ENCODE results near the gene SRP9. TPM values are rescaled to one million over a fixed set of nuclear protein-coding genes. Genes with fewer than 3 reads are reported as not detected.
A peak's percentile ranks its signal among the peaks of the same experiment; 100 is the strongest.

Gene SRP9
- total RNA-seq, 1 donor from 2014 or later: 344 TPM

DNA sequence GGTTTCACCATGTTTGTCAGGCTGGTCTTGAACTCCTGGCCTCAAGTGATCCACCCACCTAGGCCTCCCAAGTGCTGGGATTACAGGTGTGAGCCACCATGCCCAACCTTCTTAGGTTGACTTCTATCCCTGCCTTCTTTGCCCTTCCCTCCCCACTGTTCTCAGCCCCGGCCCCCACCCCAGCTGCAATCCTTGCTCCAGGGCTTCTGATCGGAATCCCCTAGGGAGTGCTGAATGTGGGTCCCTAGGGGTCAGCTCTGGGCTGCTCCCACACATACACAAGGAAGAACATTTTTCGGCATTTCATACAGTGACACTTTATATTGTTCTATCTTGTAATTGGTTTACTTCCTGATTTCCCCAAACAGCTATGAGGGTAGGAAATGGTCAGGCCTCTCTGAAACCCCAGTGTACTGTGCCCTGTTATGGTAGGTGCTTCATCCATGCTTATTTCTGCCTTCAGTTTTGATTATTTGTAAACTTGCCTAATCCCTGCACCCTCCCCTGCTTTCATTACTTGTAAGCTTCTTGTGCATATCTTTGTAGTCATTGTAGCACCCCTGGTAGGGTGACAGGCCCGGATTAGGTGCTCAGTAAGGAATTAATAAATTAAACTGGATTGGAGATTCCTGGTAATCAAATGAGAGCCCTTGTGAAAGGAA is 5.8 kb upstream of the SRP9 start:
- TF ChIP-seq, protein P1, sequence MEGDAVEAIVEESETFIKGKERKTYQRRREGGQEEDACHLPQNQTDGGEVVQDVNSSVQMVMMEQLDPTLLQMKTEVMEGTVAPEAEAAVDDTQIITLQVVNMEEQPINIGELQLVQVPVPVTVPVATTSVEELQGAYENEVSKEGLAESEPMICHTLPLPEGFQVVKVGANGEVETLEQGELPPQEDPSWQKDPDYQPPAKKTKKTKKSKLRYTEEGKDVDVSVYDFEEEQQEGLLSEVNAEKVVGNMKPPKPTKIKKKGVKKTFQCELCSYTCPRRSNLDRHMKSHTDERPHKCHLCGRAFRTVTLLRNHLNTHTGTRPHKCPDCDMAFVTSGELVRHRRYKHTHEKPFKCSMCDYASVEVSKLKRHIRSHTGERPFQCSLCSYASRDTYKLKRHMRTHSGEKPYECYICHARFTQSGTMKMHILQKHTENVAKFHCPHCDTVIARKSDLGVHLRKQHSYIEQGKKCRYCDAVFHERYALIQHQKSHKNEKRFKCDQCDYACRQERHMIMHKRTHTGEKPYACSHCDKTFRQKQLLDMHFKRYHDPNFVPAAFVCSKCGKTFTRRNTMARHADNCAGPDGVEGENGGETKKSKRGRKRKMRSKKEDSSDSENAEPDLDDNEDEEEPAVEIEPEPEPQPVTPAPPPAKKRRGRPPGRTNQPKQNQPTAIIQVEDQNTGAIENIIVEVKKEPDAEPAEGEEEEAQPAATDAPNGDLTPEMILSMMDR (IDR thresholded peaks at IDR 0.05; ENCODE audit: insufficient read depth, low read length, poor library complexity, severe bottlenecking): no peak
- no peak overlapping the region for H3K4me3 ChIP-seq (ENCODE audit: low read depth, low read length)
- no peak for DNase-seq (ENCODE audit: low read depth)

DNA sequence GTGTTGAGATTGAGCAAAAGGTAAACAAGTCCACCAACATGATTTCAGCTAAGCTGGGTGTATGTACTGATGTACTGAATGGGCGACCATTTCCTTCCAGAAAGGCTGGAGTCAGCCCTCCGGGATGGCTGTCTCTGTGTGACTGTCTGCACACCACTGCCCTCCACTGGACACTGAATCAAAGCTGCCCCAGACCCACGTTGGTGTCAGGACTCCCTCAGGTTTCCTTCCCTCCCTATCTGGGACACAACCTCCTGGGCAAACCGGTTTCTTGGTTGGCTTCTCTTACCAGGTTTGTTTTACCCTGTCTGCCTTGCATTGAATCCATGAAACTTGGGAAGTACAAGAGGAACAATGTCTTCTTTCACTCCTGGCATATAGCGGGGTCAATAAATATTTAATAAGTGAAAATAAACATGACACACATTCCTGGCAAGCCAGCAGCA is 5.3 kb upstream of the SRP9 start:
- no peaks in the 10 kb centered on the region for H3K36me3 ChIP-seq (ENCODE audit: control insufficient read depth, insufficient read depth, low read length)
- no peak overlapping the region for H3K4me3 ChIP-seq (ENCODE audit: low read depth, low read length)
- H3K27me3 ChIP-seq (ENCODE audit: control insufficient read depth, insufficient read depth, low read length): no peaks in the 10 kb centered on the region
- TF ChIP-seq, protein P1 (IDR thresholded peaks at IDR 0.05; ENCODE audit: insufficient read depth, low read length, poor library complexity, severe bottlenecking): peak; percentile 86
- DNase-seq (ENCODE audit: low read depth): peak; percentile 61

More for the DNA sequence above, 5.8 kb upstream of the SRP9 start:
- H3K36me3 ChIP-seq (ENCODE audit: control insufficient read depth, insufficient read depth, low read length): no peaks in the 10 kb centered on the region
- no peaks in the 10 kb centered on the region for H3K27me3 ChIP-seq (ENCODE audit: control insufficient read depth, insufficient read depth, low read length)

DNA sequence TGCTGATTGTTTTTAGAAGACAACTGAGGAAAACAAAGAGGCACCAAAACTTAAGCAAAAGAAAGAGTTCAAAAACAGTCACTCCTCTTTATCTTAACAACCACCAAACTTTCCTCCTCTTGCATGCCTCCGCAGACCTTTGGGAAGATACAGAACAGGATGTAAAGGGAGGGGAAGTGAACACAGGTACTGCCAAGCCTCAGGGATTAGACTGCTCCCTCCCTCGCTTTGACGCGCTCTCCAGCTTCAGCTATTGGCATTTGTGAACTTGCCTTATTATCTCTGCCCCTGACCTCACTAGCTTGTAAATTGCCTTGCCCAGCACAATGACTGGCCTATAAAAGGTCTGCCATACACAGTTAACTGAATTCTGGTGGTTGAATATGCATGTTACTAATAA is 4.8 kb upstream of the SRP9 start:
- Histone ChIP-seq H3K27me3 (ENCODE audit: control insufficient read depth, insufficient read depth, low read length) (no peaks in the 10 kb centered on the region), H3K4me3 (ENCODE audit: low read depth, low read length) (no peak overlapping the region), H3K36me3 (ENCODE audit: control insufficient read depth, insufficient read depth, low read length) (no peaks in the 10 kb centered on the region)
- TF ChIP-seq, protein P1 (IDR thresholded peaks at IDR 0.05; ENCODE audit: insufficient read depth, low read length, poor library complexity, severe bottlenecking): no peak
- DNase-seq (ENCODE audit: low read depth): no peak

DNA sequence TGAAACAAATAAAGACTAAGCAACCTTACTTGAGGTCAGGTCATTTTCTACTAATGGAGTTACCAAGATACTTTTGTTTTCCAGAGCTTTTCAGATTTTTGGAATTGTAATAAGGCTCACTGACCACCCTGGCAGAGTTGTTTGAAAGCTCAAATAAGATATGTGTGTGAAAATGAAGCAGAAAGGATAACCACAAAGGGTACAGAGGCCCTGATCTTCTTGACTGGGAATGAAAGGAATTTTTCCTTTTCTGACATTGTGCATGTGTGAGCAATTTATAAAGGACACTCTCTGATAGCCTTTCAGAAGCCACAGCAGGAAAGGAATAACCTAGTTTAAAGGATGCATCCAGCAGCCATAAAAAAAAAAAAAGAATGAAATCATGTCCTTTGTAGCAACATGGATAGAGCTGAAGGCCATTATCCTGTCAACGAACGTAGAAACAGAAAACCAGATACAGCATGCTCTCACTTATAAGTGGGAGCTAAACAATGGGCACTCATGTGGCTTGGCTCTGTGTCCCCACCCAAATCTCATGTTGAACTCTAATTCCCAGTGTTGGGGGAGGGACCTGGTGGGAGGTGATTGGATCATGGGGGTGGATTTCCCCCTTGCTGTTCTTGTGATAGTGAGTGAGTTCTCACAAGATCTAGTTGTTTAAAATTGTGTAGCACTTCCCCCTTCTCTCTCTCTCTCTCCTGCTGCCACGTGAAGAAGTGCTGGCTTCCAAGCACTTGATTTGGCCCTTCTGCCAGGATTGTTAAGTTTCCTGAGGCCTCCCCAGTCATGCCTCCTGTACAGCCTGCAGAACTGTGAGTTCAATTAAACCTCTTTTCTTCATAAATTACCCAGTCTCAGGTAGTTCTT is 3.1 kb upstream of the SRP9 start:
- TF ChIP-seq, protein P1 (IDR thresholded peaks at IDR 0.05; ENCODE audit: insufficient read depth, low read length, poor library complexity, severe bottlenecking): no peak
- Histone ChIP-seq H3K27me3 (ENCODE audit: control insufficient read depth, insufficient read depth, low read length) (no peaks in the 10 kb centered on the region), H3K36me3 (ENCODE audit: control insufficient read depth, insufficient read depth, low read length) (no peaks in the 10 kb centered on the region), H3K4me3 (ENCODE audit: low read depth, low read length) (no peak overlapping the region)
- no peak for DNase-seq (ENCODE audit: low read depth)

DNA sequence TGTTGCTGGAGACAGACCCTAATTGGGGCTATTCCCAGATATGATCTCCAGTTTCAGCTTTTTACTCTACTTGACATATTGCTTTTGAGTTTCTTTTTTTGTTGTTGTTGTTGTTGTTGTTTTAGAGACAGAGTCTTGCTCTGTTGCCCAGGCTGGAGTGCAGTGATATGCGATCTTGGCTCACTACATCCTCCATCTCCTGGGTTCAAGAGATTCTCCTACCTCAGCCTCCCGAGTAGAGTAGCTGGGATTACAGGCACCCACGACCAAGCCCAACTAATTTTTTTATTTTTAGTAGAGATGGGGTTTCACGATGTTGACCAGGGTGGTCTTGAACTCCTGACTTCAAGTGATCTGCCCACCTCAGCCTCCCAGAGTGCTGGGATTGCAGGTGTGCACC is 1.3 kb upstream of the SRP9 start:
- TF ChIP-seq, protein P1 (IDR thresholded peaks at IDR 0.05; ENCODE audit: insufficient read depth, low read length, poor library complexity, severe bottlenecking): no peak
- no peak for DNase-seq (ENCODE audit: low read depth)
- H3K27me3 ChIP-seq (ENCODE audit: control insufficient read depth, insufficient read depth, low read length): no peaks in the 10 kb centered on the region
- H3K4me3 ChIP-seq (ENCODE audit: low read depth, low read length): no peak overlapping the region
- no peaks in the 10 kb centered on the region for H3K36me3 ChIP-seq (ENCODE audit: control insufficient read depth, insufficient read depth, low read length)
